Peyer's patch (tissue), 4 donors: Measurements from ENCODE around the gene SPATC1L.

ENCODE experiments used
- POLR2A ChIP-seq, 2 donors: fragments of 450-650 bp; IDR thresholded peaks; one replicate each; pipeline ENCODE4 v1.5.1; 2017; ENCODE audit warnings: antibody characterized with exemption in 2 of 2, mild to moderate bottlenecking in 2 of 2, moderate library complexity in 2 of 2
- TF ChIP-seq, protein P1 (sequence below), 6 experiments: fragments of 450-650 bp in 4 of 6; fragments of 200-600 bp in 2 of 6; sonication (generic) in 1 of 6; IDR thresholded peaks; one replicate each; pipeline ENCODE4 v1.5.1; 2017 to 2019; ENCODE audit warnings: antibody characterized with exemption in 6 of 6, mild to moderate bottlenecking in 3 of 6, moderate library complexity in 1 of 6

GRCh38 chr21:46218906-46219590, 34.8 kb upstream of the SPATC1L start:
- TF ChIP-seq, protein P1, sequence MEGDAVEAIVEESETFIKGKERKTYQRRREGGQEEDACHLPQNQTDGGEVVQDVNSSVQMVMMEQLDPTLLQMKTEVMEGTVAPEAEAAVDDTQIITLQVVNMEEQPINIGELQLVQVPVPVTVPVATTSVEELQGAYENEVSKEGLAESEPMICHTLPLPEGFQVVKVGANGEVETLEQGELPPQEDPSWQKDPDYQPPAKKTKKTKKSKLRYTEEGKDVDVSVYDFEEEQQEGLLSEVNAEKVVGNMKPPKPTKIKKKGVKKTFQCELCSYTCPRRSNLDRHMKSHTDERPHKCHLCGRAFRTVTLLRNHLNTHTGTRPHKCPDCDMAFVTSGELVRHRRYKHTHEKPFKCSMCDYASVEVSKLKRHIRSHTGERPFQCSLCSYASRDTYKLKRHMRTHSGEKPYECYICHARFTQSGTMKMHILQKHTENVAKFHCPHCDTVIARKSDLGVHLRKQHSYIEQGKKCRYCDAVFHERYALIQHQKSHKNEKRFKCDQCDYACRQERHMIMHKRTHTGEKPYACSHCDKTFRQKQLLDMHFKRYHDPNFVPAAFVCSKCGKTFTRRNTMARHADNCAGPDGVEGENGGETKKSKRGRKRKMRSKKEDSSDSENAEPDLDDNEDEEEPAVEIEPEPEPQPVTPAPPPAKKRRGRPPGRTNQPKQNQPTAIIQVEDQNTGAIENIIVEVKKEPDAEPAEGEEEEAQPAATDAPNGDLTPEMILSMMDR (IDR thresholded peaks at IDR 0.05), result no peak
- no peak for TF ChIP-seq POLR2A (IDR thresholded peaks at IDR 0.05)
